CD14-positive monocyte (primary cell): Measurements from ENCODE around the gene TRRAP. TPM values are rescaled to one million over a fixed set of nuclear protein-coding genes. Genes with fewer than 3 reads are reported as not detected.

Experiments
- DNase-seq, 3 donors: peaks; one replicate each; pipeline ENCODE4 v3.0.0-alpha.2; 2011 to 2022
- H2AFZ ChIP-seq: 2 replicates; pipeline ENCODE4 v1.6.0; 2012; ENCODE audit warnings: mild to moderate bottlenecking, low read depth, low read length, inconsistent platforms; ENCODE audit not compliant: insufficient read depth, poor library complexity, severe bottlenecking
- H3K27ac ChIP-seq, 2 donors: 1 replicate in 1 of 2; 2 replicates in 1 of 2; pipeline ENCODE4 v1.5.1; 2012 to 2013; ENCODE audit warnings: low read length in 2 of 2, control low read depth in 1 of 2, inconsistent platforms in 1 of 2, low read depth in 1 of 2, mild to moderate bottlenecking in 1 of 2
- H3K27me3 ChIP-seq, 2 donors: one replicate each; pipeline versions ENCODE4 v1.6.0 to v1.6.1; 2011 to 2013; ENCODE audit warnings: low read length in 2 of 2; ENCODE audit not compliant: control insufficient read depth in 2 of 2, insufficient read depth in 2 of 2
- H3K36me3 ChIP-seq, 2 donors: replicated peaks in 1 of 2; 1 replicate in 1 of 2; 2 replicates in 1 of 2; pipeline versions ENCODE4 v1.5.1 to v1.6.1; 2012 to 2013; ENCODE audit warnings: low read length in 2 of 2, control low read depth in 1 of 2, inconsistent platforms in 1 of 2, mild to moderate bottlenecking in 1 of 2; ENCODE audit not compliant: insufficient read depth in 2 of 2, control insufficient read depth in 1 of 2
- H3K4me1 ChIP-seq, 2 donors: 1 replicate in 1 of 2; 2 replicates in 1 of 2; pipeline versions ENCODE4 v1.5.1 to v1.6.1; 2012 to 2013; ENCODE audit warnings: low read length in 2 of 2, control low read depth in 1 of 2, inconsistent platforms in 1 of 2, mild to moderate bottlenecking in 1 of 2, moderate library complexity in 1 of 2; ENCODE audit not compliant: insufficient read depth in 2 of 2, control insufficient read depth in 1 of 2
- H3K4me2 ChIP-seq: replicated peaks from 2 replicates; pipeline ENCODE3; 2012; ENCODE audit warnings: low read length, moderate library complexity, mild to moderate bottlenecking; ENCODE audit not compliant: poor library complexity, severe bottlenecking; ENCODE audit errors: extremely low read depth
- H3K4me3 ChIP-seq, 3 experiments: fragments of 200-600 bp in 1 of 3; sonication (generic) in 1 of 3; replicated peaks in 1 of 3; 1 replicate in 2 of 3; 2 replicates in 1 of 3; pipeline ENCODE4 v1.5.1; 2011 to 2013; ENCODE audit warnings: low read length in 3 of 3, mild to moderate bottlenecking in 3 of 3, control low read depth in 2 of 3, low read depth in 2 of 3, inconsistent platforms in 1 of 3, moderate library complexity in 1 of 3
- H3K79me2 ChIP-seq: 2 replicates; pipeline ENCODE4 v1.6.0; 2012; ENCODE audit warnings: mild to moderate bottlenecking, control low read depth, inconsistent platforms, low read length, moderate library complexity; ENCODE audit not compliant: insufficient read depth
- H3K9ac ChIP-seq: 2 replicates; pipeline ENCODE4 v1.6.0; 2017; ENCODE audit warnings: low read length, mild to moderate bottlenecking; ENCODE audit not compliant: insufficient read depth, poor library complexity, severe bottlenecking
- H3K9me3 ChIP-seq, 2 donors: replicated peaks in 1 of 2; 1 replicate in 1 of 2; 2 replicates in 1 of 2; pipeline versions ENCODE4 v1.5.1 to v1.6.1; 2012 to 2013; ENCODE audit warnings: low read length in 2 of 2, control low read depth in 1 of 2; ENCODE audit not compliant: control insufficient read depth in 1 of 2, insufficient read depth in 1 of 2
- H4K20me1 ChIP-seq: 2 replicates; pipeline ENCODE4 v1.6.0; 2012; ENCODE audit warnings: mild to moderate bottlenecking, low read length, control low read depth, moderate library complexity; ENCODE audit not compliant: insufficient read depth
- H3K27ac Mint-ChIP-seq, 7 donors: one replicate each; pipeline ENCODE4 v1.8.0; 2020; ENCODE audit warnings: mild to moderate bottlenecking in 7 of 7, mixed read lengths in 7 of 7, moderate library complexity in 6 of 7, inconsistent platforms in 2 of 7
- H3K27me3 Mint-ChIP-seq, 3 donors: one replicate each; pipeline ENCODE4 v1.8.0; 2021 to 2022; ENCODE audit warnings: low read depth in 3 of 3, mild to moderate bottlenecking in 3 of 3, mixed read lengths in 3 of 3, moderate library complexity in 3 of 3, inconsistent platforms in 1 of 3
- H3K36me3 Mint-ChIP-seq, 2 donors: one replicate each; pipeline ENCODE4 v1.8.0; 2020; ENCODE audit warnings: mixed read lengths in 2 of 2, inconsistent platforms in 1 of 2, mild to moderate bottlenecking in 1 of 2
- H3K4me1 Mint-ChIP-seq: one replicate; pipeline ENCODE4 v1.8.0; 2020; ENCODE audit warnings: mild to moderate bottlenecking, mixed read lengths
- H3K4me3 Mint-ChIP-seq, 2 donors: one replicate each; pipeline ENCODE4 v1.8.0; 2020; ENCODE audit warnings: mild to moderate bottlenecking in 2 of 2, mixed read lengths in 2 of 2, moderate library complexity in 1 of 2
- H3K9me3 Mint-ChIP-seq, 7 donors: one replicate each; pipeline ENCODE4 v1.8.0; 2020 to 2022; ENCODE audit warnings: mixed read lengths in 7 of 7, mild to moderate bottlenecking in 6 of 7, moderate library complexity in 6 of 7, inconsistent platforms in 2 of 7
- WGBS: methylation state at CpG from one replicate; pipeline ENCODE4 v1.1.5; 2013; ENCODE audit warnings: missing lambda C conversion rate; ENCODE audit not compliant: insufficient coverage; 5-methylcytosine and 5-hydroxymethylcytosine counted together
- intact Hi-C, 2 donors: fragments of 100-400 bp; cut with micrococcal nuclease; formaldehyde crosslinking; loops; one replicate each; pipeline versions ENCODE4 v1.15.0 to v1.15.1; 2023
- polyA plus RNA-seq, 3 donors: library from polyadenylated mRNA; depleted of rRNA in 1 of 3; unstranded in 2 of 3; stranded (reverse) in 1 of 3; fragments of 300-500 nt in 2 of 3; fragments of >200 nt in 1 of 3; fragmentation: Illumina TruSeq in 2 of 3; gene quantifications; 1 replicate in 2 of 3; 2 replicates in 1 of 3; pipeline ENCODE4 v1.2.3, GENCODE V29; 2012 to 2021
- TF ChIP-seq, protein P1 (sequence below): fragments of 200-600 bp; IDR thresholded peaks from one replicate; pipeline ENCODE4 v1.8.0; 2022; ENCODE audit warnings: antibody characterized with exemption, mild to moderate bottlenecking

The TRRAP gene
- polyA plus RNA-seq, 3 donors: 0.67 to 12.2 (median 1.2) TPM

DNA sequence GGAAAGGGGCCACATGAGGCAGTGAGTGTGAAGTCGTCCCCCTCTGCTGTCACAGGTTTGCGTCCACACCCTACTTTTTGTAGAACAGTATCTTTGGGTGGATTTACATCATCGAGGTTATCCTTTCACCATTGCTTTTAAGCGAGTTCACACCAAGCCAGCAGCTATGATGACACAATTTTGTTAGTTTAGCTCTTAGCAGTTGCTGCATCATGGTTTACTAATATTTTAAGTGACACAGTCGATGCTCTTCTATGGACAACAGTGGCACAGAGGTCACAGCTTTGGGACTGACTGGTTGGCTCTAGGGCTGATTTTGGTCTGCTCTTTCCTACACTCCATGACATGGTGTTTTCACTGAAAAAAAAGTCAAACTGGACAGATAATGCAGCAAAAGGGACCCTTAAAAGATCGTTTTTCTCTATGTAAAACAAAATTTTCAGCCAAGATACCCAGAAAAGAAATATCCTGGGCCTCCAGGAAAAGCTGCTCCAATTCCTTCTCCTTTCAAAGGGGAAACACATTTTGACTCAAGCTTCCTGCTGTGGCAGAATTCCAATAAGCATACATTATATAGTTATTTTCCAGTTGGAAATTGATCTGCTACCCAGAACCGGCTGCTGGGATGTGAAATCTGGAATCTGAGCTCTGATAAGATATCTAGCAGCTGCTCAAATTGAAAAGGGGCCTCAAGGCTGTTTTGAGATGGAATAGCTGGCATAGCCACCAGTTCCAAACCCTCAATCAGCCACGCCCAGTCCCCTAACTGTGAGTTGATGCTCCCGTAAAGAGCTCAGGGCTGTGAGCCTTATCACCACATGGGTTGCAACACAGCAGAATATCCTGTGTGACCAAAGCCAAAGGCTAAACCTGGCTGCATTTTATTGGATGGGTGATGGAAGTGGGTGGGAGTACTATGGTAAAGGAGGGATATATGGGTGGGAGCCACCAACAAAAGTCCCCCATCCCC is 151.4 kb downstream of the TRRAP start:
- WGBS: 43% methylated on average over 7 of the region's 9 CpGs
- H3K4me3 Mint-ChIP-seq: no peak overlapping the region
- peaks cover 66 to 73% of the 10 kb centered on the region in 2 donors for H3K36me3 ChIP-seq
- H3K4me2 ChIP-seq: no peak overlapping the region
- H3K4me1 ChIP-seq: no peaks in the 10 kb centered on the region
- H4K20me1 ChIP-seq: peaks cover 6% of the 10 kb centered on the region
- TF ChIP-seq, protein P1, sequence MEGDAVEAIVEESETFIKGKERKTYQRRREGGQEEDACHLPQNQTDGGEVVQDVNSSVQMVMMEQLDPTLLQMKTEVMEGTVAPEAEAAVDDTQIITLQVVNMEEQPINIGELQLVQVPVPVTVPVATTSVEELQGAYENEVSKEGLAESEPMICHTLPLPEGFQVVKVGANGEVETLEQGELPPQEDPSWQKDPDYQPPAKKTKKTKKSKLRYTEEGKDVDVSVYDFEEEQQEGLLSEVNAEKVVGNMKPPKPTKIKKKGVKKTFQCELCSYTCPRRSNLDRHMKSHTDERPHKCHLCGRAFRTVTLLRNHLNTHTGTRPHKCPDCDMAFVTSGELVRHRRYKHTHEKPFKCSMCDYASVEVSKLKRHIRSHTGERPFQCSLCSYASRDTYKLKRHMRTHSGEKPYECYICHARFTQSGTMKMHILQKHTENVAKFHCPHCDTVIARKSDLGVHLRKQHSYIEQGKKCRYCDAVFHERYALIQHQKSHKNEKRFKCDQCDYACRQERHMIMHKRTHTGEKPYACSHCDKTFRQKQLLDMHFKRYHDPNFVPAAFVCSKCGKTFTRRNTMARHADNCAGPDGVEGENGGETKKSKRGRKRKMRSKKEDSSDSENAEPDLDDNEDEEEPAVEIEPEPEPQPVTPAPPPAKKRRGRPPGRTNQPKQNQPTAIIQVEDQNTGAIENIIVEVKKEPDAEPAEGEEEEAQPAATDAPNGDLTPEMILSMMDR: no peak
- H3K27ac ChIP-seq: peak overlapping the region in 1 of 2 donors; percentile 34
- no peaks in the 10 kb centered on the region for H3K27me3 Mint-ChIP-seq
- no peak overlapping the region for H2AFZ ChIP-seq
- H3K4me3 ChIP-seq: no peak overlapping the region
- H3K79me2 ChIP-seq: no peaks in the 10 kb centered on the region
- intact Hi-C loops: no loop called here
- peaks cover 68 to 85% of the 10 kb centered on the region in 2 donors for H3K36me3 Mint-ChIP-seq
- no peaks in the 10 kb centered on the region for H3K9me3 ChIP-seq
- no peak for DNase-seq
- peaks cover 5% of the 10 kb centered on the region for H3K4me1 Mint-ChIP-seq
- H3K27me3 ChIP-seq: no peaks in the 10 kb centered on the region
- H3K9ac ChIP-seq: no peak overlapping the region
- peaks cover 0 to 3% (median 0%) of the 10 kb centered on the region in 7 donors for H3K9me3 Mint-ChIP-seq
- peak overlapping the region in 5 of 7 donors; percentile 25 to 73 (median 63) for H3K27ac Mint-ChIP-seq

DNA sequence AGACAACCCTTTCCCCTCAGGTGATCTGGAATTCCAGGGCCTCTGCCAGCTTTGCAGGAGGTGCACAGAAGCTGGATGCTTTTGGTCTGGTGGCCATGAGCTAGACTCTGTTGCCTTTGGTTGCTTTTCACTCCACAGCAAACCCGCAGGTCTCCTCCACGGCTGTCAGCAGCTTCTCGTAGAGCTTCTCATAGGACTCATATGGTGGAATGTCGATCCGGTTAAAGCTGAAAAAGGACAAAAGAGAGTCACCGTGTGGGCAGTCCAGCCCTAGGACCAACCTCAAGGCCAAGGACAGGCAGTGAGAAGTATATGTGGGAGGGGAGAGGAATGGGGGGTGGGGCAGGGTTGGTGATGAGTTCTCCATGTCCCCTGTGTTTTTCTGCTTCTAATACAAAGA is 152.1 kb downstream of the TRRAP start:
- H3K4me3 ChIP-seq: no peak overlapping the region
- H3K9me3 ChIP-seq: no peaks in the 10 kb centered on the region
- peaks cover 10% of the 10 kb centered on the region for H4K20me1 ChIP-seq
- Mint-ChIP-seq H3K9me3 (peaks cover 0 to 3% (median 0%) of the 10 kb centered on the region in 7 donors), H3K27me3 (no peaks in the 10 kb centered on the region), H3K27ac (peak overlapping the region in 1 of 7 donors; percentile 37), H3K4me3 (no peak overlapping the region), H3K4me1 (peaks cover 5% of the 10 kb centered on the region), H3K36me3 (peaks cover 75 to 91% of the 10 kb centered on the region in 2 donors)
- TF ChIP-seq, protein P1: no peak
- no peaks in the 10 kb centered on the region for H3K4me1 ChIP-seq
- intact Hi-C loops: no loop called here
- H3K9ac ChIP-seq: no peak overlapping the region
- H3K27me3 ChIP-seq: no peaks in the 10 kb centered on the region
- H3K36me3 ChIP-seq: peaks cover 74 to 80% of the 10 kb centered on the region in 2 donors
- no peak overlapping the region for H3K4me2 ChIP-seq
- H3K79me2 ChIP-seq: no peaks in the 10 kb centered on the region
- no peak overlapping the region for H2AFZ ChIP-seq
- no peak overlapping the region for H3K27ac ChIP-seq
- 97% methylated on average over 6 of the region's 6 CpGs for WGBS
- DNase-seq: no peak
